DOHH2 (cell line): ENCODE data around the gene AADACL3.

Source experiments
- H3F3A ChIP-seq: fragments of 200-600 bp; sonication (generic), shearing (Covaris generic); 2 replicates; pipeline ENCODE4 v1.6.0; 2016; ENCODE audit warnings: antibody characterized with exemption, mild to moderate bottlenecking; ENCODE audit not compliant: control insufficient read depth, insufficient read depth
- H3K27ac ChIP-seq: fragments of 200-600 bp; sonication (generic); 2 replicates; pipeline ENCODE4 v1.5.1; 2014; ENCODE audit warnings: low read depth, mild to moderate bottlenecking, low read length, moderate library complexity
- H3K27me3 ChIP-seq: fragments of 200-600 bp; sonication (generic); 2 replicates; pipeline ENCODE4 v1.6.1; 2014; ENCODE audit warnings: mild to moderate bottlenecking, low read length, mixed read lengths; ENCODE audit not compliant: control insufficient read depth
- H3K36me3 ChIP-seq: fragments of 200-600 bp; sonication (generic); 2 replicates; pipeline ENCODE4 v1.6.1; 2014; ENCODE audit warnings: mild to moderate bottlenecking, low read length, moderate library complexity, mixed read lengths; ENCODE audit not compliant: control insufficient read depth
- H3K4me1 ChIP-seq: fragments of 200-600 bp; sonication (generic); 2 replicates; pipeline ENCODE4 v1.6.1; 2014; ENCODE audit warnings: mild to moderate bottlenecking, low read length, mixed read lengths; ENCODE audit not compliant: control insufficient read depth
- H3K4me2 ChIP-seq: fragments of 200-600 bp; sonication (generic); 2 replicates; pipeline ENCODE4 v1.6.0; 2014; ENCODE audit warnings: mild to moderate bottlenecking, low read length, moderate library complexity
- H3K4me3 ChIP-seq: fragments of 200-600 bp; sonication (generic); 2 replicates; pipeline ENCODE4 v1.5.1; 2014; ENCODE audit warnings: mild to moderate bottlenecking, low read length, mixed read lengths
- H3K79me2 ChIP-seq: fragments of 200-600 bp; sonication (generic); 2 replicates; pipeline ENCODE4 v1.6.1; 2014; ENCODE audit warnings: mild to moderate bottlenecking, low read length, mixed read lengths; ENCODE audit not compliant: control insufficient read depth
- H3K9me2 ChIP-seq: fragments of 200-600 bp; sonication (generic); replicated peaks from 2 replicates; pipeline ENCODE4 v1.6.1; 2014; ENCODE audit warnings: mild to moderate bottlenecking, low read length, mixed read lengths; ENCODE audit not compliant: control insufficient read depth
- H3K9me3 ChIP-seq: fragments of 200-600 bp; sonication (generic); 2 replicates; pipeline ENCODE4 v1.6.1; 2014; ENCODE audit warnings: antibody characterized with exemption, low read length, mixed read lengths; ENCODE audit not compliant: control insufficient read depth, insufficient read depth
- H4K20me1 ChIP-seq: fragments of 200-600 bp; sonication (generic); 2 replicates; pipeline ENCODE4 v1.6.0; 2014; ENCODE audit warnings: low read depth, mild to moderate bottlenecking, antibody characterized with exemption, low read length, moderate library complexity; ENCODE audit not compliant: control insufficient read depth, insufficient read depth
- CTCF ChIP-seq: fragments of 200-600 bp; sonication (generic); IDR thresholded peaks from one replicate; pipeline ENCODE4 v1.5.1; 2014; ENCODE audit warnings: antibody characterized with exemption, mild to moderate bottlenecking, low read depth, low read length; ENCODE audit not compliant: poor library complexity, severe bottlenecking
- EZH2phosphoT487 ChIP-seq: fragments of 200-600 bp; sonication (generic); IDR thresholded peaks from 2 replicates; pipeline ENCODE4 v1.6.1; 2017; ENCODE audit warnings: borderline replicate concordance, mild to moderate bottlenecking, antibody characterized with exemption, low read length, moderate library complexity, mixed read lengths

The AADACL3 gene

GRCh38 chr1:12772520-12772919, 56.6 kb downstream of the AADACL3 start:
- no peaks in the 10 kb centered on the region for H3K4me1 ChIP-seq
- H3K4me3 ChIP-seq = no peak overlapping the region
- H3K9me2 ChIP-seq = no peaks in the 10 kb centered on the region
- no peak overlapping the region for H3K4me2 ChIP-seq
- no peak overlapping the region for H3K27ac ChIP-seq
- H3K27me3 ChIP-seq = peaks cover 7% of the 10 kb centered on the region
- H3K9me3 ChIP-seq = no peaks in the 10 kb centered on the region
- no peaks in the 10 kb centered on the region for H3F3A ChIP-seq
- TF ChIP-seq EZH2phosphoT487 (no peak), CTCF (no peak)
- H3K36me3 ChIP-seq = no peaks in the 10 kb centered on the region
- no peaks in the 10 kb centered on the region for H4K20me1 ChIP-seq
- no peaks in the 10 kb centered on the region for H3K79me2 ChIP-seq

- TF ChIP-seq CTCF (no peak), EZH2phosphoT487 (no peak)
- H4K20me1 ChIP-seq = no peaks in the 10 kb centered on the region
- H3K36me3 ChIP-seq = no peaks in the 10 kb centered on the region
- H3K4me2 ChIP-seq = no peak within 1 kb of the TSS
- no peaks in the 10 kb centered on the region for H3K9me3 ChIP-seq
- no peaks in the 10 kb centered on the region for H3K4me1 ChIP-seq
- H3K27ac ChIP-seq = no peak within 1 kb of the TSS
- no peaks in the 10 kb centered on the region for H3K79me2 ChIP-seq
- H3F3A ChIP-seq = no peaks in the 10 kb centered on the region
- peaks cover 7% of the 10 kb centered on the region for H3K27me3 ChIP-seq
- no peaks in the 10 kb centered on the region for H3K9me2 ChIP-seq
- H3K4me3 ChIP-seq = no peak within 1 kb of the TSS
Observed at GRCh38 chr1:12773438-12773837, 57.5 kb downstream of the AADACL3 start, which contains the start of gene PRAMEF12. PRAMEF12 (plus strand) TSS chr1:12773738; CDS start chr1:12774868, 1,130 bp downstream.

- H3K36me3 ChIP-seq = no peaks in the 10 kb centered on the region
Observed at GRCh38 chr1:12774801-12775345, 59.0 kb downstream of the AADACL3 start.

More at GRCh38 chr1:12774801-12775345, 59.0 kb downstream of the AADACL3 start:
- no peak overlapping the region for H3K4me3 ChIP-seq
- no peaks in the 10 kb centered on the region for H4K20me1 ChIP-seq
- no peaks in the 10 kb centered on the region for H3K79me2 ChIP-seq
- no peak overlapping the region for H3K27ac ChIP-seq
- no peak for TF ChIP-seq CTCF
- TF ChIP-seq EZH2phosphoT487 = no peak
- H3K9me3 ChIP-seq = no peaks in the 10 kb centered on the region
- no peaks in the 10 kb centered on the region for H3K4me1 ChIP-seq
- H3K27me3 ChIP-seq = peaks cover 3% of the 10 kb centered on the region; the same call in 1 of the 2 replicates
- no peak overlapping the region for H3K4me2 ChIP-seq
- no peaks in the 10 kb centered on the region for H3K9me2 ChIP-seq
- H3F3A ChIP-seq = no peaks in the 10 kb centered on the region
